ENCODE measurements around the gene GNPNAT1. TPM values are rescaled to one million over a fixed set of nuclear protein-coding genes. Genes with fewer than 3 reads are reported as not detected.

GNPNAT1 gene
- total and polyA plus RNA-seq, 2 of the 8 experiments (the other 6 are each of a cell fraction or from before 2014, with no cell fraction given): 25.5 to 54.1 TPM

- no peak overlapping the region for H2BK120ac ChIP-seq (replicated peaks; ENCODE audit: low read depth, low read length)
- H3K56ac ChIP-seq (replicated peaks; ENCODE audit: insufficient read length, low read depth, low read length): no peak overlapping the region
- H3K23ac ChIP-seq (ENCODE audit: insufficient read length): no peak overlapping the region
- H3K9me3 ChIP-seq (ENCODE audit: insufficient read depth in 2 of 2, low read depth in 1 of 2, low read length in 1 of 2): no peaks in the 10 kb centered on the region
- no peak overlapping the region for H4K91ac ChIP-seq (replicated peaks; ENCODE audit: insufficient read length, low read length)
- ChIA-PET CTCF (ENCODE audit: partially characterized antibody) (interaction anchor here (0.6 kb wide), 1 partner anchor 176 kb away, joined by 3 read pairs; no protein-coding TSS in a partner anchor), POLR2A (ENCODE audit: partially characterized antibody) (interaction anchor here (1.3 to 1.6 kb wide), 2 partner anchors 9 to 14 kb away, joined by 3 to 4 read pairs; no protein-coding TSS in a partner anchor)
- H3K9ac ChIP-seq (replicated peaks in 1 of 4; ENCODE audit: extremely low read depth in 1 of 4, low read depth in 3 of 4, low read length in 3 of 4): no peak overlapping the region
- no peak overlapping the region for H4K8ac ChIP-seq (ENCODE audit: extremely low read depth, insufficient read depth, low read length)
- H2BK20ac ChIP-seq (ENCODE audit: low read length): no peak overlapping the region
- H2BK5ac ChIP-seq (ENCODE audit: low read depth, low read length): no peak overlapping the region
- H4K5ac ChIP-seq (ENCODE audit: insufficient read length, low read depth, low read length): no peak overlapping the region
- no peak overlapping the region for H2AFZ ChIP-seq (ENCODE audit: low read length)
- peaks cover 0 to 2% (median 0%) of the 10 kb centered on the region in 4 experiments; a peak in 1 of 8 replicates for H3K36me3 ChIP-seq (ENCODE audit: control insufficient read depth in 2 of 4, insufficient read depth in 4 of 4, low read length in 3 of 4)
- no peaks in the 10 kb centered on the region for H4K20me1 ChIP-seq (replicated peaks in 1 of 2; ENCODE audit: control insufficient read depth in 1 of 2, insufficient read depth in 2 of 2, low read length in 2 of 2)
- FAIRE-seq (no peak), DNase-seq (ENCODE audit: low read depth in 1 of 2, low spot score in 2 of 2) (no peak)
- no peaks in the 10 kb centered on the region for H3K27me3 ChIP-seq (replicated peaks in 1 of 4; ENCODE audit: control insufficient read depth in 3 of 4, extremely low read depth in 1 of 4, insufficient read depth in 3 of 4, low read length in 3 of 4)
- H2AK5ac ChIP-seq (ENCODE audit: low read depth, low read length): no peak overlapping the region
- peaks cover 0 to 2% (median 0%) of the 10 kb centered on the region in 4 experiments; a peak in 3 of 7 replicates for H3K4me1 ChIP-seq (replicated peaks in 1 of 4; ENCODE audit: control insufficient read depth in 3 of 4, insufficient read depth in 4 of 4, low read length in 3 of 4)
- H3K4ac ChIP-seq (replicated peaks; ENCODE audit: insufficient read length, low read depth, low read length): no peak overlapping the region
- no peak overlapping the region for H3K14ac ChIP-seq (ENCODE audit: insufficient read length)
- no peak overlapping the region for H2BK12ac ChIP-seq (ENCODE audit: low read depth, low read length)
- H3K4me3 ChIP-seq (ENCODE audit: extremely low read depth in 1 of 4, insufficient read depth in 2 of 4, low read depth in 3 of 4, low read length in 4 of 4): peak overlapping the region in 2 of 4 experiments; percentile 73 to 86; a peak in 5 of 8 replicates
- H3K27ac ChIP-seq (ENCODE audit: low read depth, low read length): no peak overlapping the region
- no peak overlapping the region for H2BK15ac ChIP-seq (ENCODE audit: low read length)
- H3K4me2 ChIP-seq (ENCODE audit: insufficient read depth in 1 of 2, low read depth in 2 of 2, low read length in 2 of 2): peak overlapping the region; percentile 77 to 93; a peak in 3 of 4 replicates
- H3K79me2 ChIP-seq (ENCODE audit: control insufficient read depth in 1 of 2, insufficient read depth in 2 of 2, low read length in 2 of 2): peaks cover 0 to 46% of the 10 kb centered on the region in 2 experiments; a peak in 2 of 4 replicates
- H3K23me2 ChIP-seq (ENCODE audit: low read depth, low read length): 0 out of 2 replicates have a peak, but pooled peaks cover 3% of the 10 kb centered on the region
- H3K18ac ChIP-seq (ENCODE audit: extremely low read depth, low read length): no peak overlapping the region
- H3K79me1 ChIP-seq (ENCODE audit: low read depth, low read length): no peaks in the 10 kb centered on the region
- WGBS, 2 experiments (ENCODE audit: extremely low coverage in 1 of 2, insufficient coverage in 1 of 2, insufficient read length in 1 of 2, insufficient replicate concordance in 2 of 2, low coverage in 1 of 2, low lambda C conversion rate in 2 of 2, missing lambda C conversion rate in 1 of 2): 78% methylated on average over 2 of the region's 2 CpGs; no CpG with 5 or more reads in 1 of the 2 experiments
- TF ChIP-seq RNF2 (IDR thresholded peaks at IDR 0.05; ENCODE audit: borderline replicate concordance, low read depth, low read length, missing control alignments, poor library complexity, severe bottlenecking): no peak
- TF ChIP-seq, protein P1, sequence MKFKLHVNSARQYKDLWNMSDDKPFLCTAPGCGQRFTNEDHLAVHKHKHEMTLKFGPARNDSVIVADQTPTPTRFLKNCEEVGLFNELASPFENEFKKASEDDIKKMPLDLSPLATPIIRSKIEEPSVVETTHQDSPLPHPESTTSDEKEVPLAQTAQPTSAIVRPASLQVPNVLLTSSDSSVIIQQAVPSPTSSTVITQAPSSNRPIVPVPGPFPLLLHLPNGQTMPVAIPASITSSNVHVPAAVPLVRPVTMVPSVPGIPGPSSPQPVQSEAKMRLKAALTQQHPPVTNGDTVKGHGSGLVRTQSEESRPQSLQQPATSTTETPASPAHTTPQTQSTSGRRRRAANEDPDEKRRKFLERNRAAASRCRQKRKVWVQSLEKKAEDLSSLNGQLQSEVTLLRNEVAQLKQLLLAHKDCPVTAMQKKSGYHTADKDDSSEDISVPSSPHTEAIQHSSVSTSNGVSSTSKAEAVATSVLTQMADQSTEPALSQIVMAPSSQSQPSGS (IDR thresholded peaks at IDR 0.05; ENCODE audit: low read length): no peak
- no peak for TF ChIP-seq TAF7 (optimal IDR thresholded peaks at IDR 0.05; ENCODE audit: borderline replicate concordance, low read depth, low read length)
- TF ChIP-seq EP300 (IDR thresholded peaks at IDR 0.05; ENCODE audit: borderline replicate concordance in 1 of 2, low read depth in 2 of 2, low read length in 2 of 2): no peak
- no peak for TF ChIP-seq HDAC2 (IDR thresholded peaks at IDR 0.05; ENCODE audit: borderline replicate concordance in 1 of 2, low read depth in 2 of 2, low read length in 2 of 2)
- no peak for TF ChIP-seq KDM4A (IDR thresholded peaks at IDR 0.05; ENCODE audit: low read depth, low read length, severe bottlenecking)
- no peak for TF ChIP-seq ZNF274 (IDR thresholded peaks at IDR 0.05; ENCODE audit: borderline replicate concordance, extremely low read depth, low read length)
- TF ChIP-seq RFX5 (IDR thresholded peaks at IDR 0.05; ENCODE audit: borderline replicate concordance, low read depth, low read length): no peak
- TF ChIP-seq POLR2AphosphoS5 (IDR thresholded peaks at IDR 0.05; ENCODE audit: low read depth, low read length): no peak
- no peak for TF ChIP-seq TCF12 (IDR thresholded peaks at IDR 0.05; ENCODE audit: low read depth, low read length)
Measured at GRCh38 chr14:52789118-52789517, 2.3 kb downstream of the GNPNAT1 start.

All from H1 (cell line).